NCI-H1092 (cell line): ENCODE results near the gene CILP2.

Source experiments
- DNase-seq: peaks from one replicate; lab custom pipeline; 2025; lab: John Stamatoyannopoulos, UW

Gene CILP2

GRCh38 chr19:19538061-19538784 lies at the start of gene CILP2:
Gene CILP2, plus strand, starts transcription at chr19:19538265. Its CDS starts 85 bp downstream, at chr19:19538350.
- DNase-seq, result peak; percentile 26

GRCh38 chr19:19488875-19489690 lies 49.0 kb upstream of the CILP2 start:
- DNase-seq, result no peak

- DNase-seq, result no peak
Observed at GRCh38 chr19:19489804-19490204, 48.3 kb upstream of the CILP2 start.

GRCh38 chr19:19490214-19490968 lies 47.7 kb upstream of the CILP2 start:
- DNase-seq, result no peak

GRCh38 chr19:19491321-19492025 lies 46.6 kb upstream of the CILP2 start:
- no peak for DNase-seq

- DNase-seq, result no peak
Observed at GRCh38 chr19:19492026-19492610, 45.9 kb upstream of the CILP2 start.

- DNase-seq, result no peak
Observed at GRCh38 chr19:19493841-19494546, 44.1 kb upstream of the CILP2 start.

GRCh38 chr19:19495614-19496603 lies 42.2 kb upstream of the CILP2 start:
- no peak for DNase-seq

- no peak for DNase-seq
Observed at GRCh38 chr19:19498255-19498991, 39.6 kb upstream of the CILP2 start.

GRCh38 chr19:19499272-19499995 lies 38.6 kb upstream of the CILP2 start:
- DNase-seq, result no peak

GRCh38 chr19:19500975-19501644 lies 37.0 kb upstream of the CILP2 start:
- DNase-seq, result no peak

- no peak for DNase-seq
Observed at GRCh38 chr19:19501798-19502197, 36.3 kb upstream of the CILP2 start.

GRCh38 chr19:19502281-19502680 lies 35.8 kb upstream of the CILP2 start:
- no peak for DNase-seq

- no peak for DNase-seq
Observed at GRCh38 chr19:19502808-19503602, 35.1 kb upstream of the CILP2 start.

GRCh38 chr19:19504754-19505668 lies 33.1 kb upstream of the CILP2 start:
- no peak for DNase-seq
